ENCODE measurements around the gene TSPAN9. TPM values are rescaled to one million over a fixed set of nuclear protein-coding genes. Genes with fewer than 3 reads are reported as not detected.

The TSPAN9 gene
- total RNA-seq, 1 donor from 2014 or later = 299 TPM

DNA sequence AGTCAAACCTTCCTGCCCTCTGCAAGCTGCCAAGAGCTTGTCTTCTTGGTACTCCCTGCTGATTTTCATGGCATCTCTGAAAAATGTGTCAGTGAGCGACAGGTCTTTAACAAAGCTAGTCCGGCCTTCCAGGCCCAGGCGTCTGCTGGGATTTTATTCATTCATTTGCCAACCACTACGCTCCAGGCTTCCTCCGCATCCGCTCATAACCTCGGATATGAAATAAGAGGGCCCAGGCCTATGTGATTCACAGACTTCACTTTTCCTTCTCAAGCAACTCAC is 13.8 kb downstream of the TSPAN9 start:
- intact Hi-C loops (cut with DNase I) = no loop called here
- DNase-seq (ENCODE audit: low spot score) = no peak

DNA sequence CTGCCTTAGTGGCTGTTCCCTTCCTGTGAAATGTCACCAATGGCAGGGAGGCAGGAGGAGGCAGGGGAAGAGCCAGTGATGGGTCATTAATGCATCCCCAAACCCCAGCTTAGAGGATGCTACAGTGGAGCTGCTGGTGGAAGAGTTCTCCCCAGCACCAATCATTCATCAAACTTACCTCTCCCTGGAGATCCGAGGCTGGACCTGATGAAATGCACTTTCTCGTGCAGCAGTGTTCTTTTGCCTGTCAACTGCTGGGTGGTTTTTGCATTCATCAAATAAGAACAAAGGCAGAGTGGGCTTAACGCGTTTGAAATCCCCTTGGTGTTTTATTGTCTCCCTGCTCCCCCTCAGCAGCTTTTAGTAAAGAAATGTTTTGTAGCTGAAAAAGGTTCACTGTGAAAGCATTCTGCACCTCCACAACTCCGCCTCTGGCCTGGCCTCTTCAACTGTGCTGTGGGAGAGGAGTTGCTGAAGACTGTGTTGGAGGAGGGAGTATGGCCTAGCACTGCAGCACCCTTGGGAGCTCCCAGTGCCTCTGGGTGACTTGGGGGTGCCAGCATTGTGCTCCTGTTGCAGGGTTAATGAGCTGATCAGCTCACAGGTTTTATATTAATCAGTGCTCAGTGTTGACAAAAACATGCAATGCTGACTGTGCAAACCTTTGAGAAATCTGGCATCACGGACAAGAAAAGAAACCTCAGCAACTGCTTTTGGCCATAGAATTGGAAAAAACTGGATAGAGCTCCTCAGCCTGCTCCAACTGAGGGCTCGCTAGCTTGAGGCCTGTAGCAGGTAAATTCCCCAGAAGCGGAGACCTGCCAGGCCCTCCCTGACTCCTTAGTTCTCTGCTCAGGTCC is 14.4 kb downstream of the TSPAN9 start:
- intact Hi-C loops (cut with DNase I) = no loop called here
- no peak for DNase-seq (ENCODE audit: low spot score)

DNA sequence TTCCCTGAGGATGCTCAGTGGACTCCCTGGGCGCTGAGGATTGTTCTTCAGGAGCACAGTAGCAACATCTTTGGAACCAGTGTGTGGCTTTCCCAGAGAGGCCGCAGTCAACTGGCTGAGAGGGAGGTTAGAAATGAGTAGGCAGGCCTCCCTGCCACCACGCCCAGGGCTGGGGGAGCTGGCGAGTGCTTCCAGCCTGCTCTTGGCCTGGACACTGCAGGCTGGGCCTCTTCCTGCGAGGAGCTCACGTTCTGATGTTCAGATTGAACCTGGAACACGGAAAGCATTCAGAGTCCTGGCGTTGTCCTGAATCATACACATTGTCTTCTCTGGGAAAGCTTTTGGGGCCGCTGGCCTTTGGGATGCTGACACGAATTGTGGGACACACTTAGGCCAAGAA is 15.6 kb downstream of the TSPAN9 start:
- no peak for DNase-seq (ENCODE audit: low spot score)
- intact Hi-C loops (cut with DNase I) = no loop called here

DNA sequence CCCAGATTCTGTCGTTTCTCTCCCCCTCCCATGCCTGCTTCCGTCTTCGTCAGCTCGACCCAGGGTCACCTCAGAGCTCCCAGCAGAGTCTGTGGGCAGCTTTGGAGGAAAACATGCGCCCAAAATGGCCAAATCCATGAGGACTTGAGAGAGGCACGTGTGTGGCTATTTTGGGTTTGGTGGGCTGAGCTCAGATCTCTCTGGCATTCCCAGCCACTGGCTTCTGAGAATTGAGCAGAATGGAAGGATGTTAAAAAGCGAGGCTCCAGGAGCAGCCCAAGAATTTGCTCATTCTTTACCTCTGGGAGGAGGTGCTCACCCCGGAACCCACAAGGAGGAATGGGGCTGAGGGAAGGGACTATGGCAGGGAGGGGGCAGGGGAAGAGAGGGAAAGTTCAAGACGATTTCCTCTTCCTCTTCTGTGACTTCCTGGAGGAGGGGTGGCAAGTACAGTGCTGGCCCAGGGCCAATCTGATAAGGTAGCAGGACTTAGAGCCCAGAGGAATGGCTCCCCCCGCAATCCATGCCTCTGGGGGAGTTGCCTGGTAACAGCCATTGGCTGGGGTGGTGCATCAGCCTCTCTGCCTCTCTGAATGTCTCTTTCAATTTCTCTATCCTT is 20.1 kb downstream of the TSPAN9 start:
- DNase-seq (ENCODE audit: low spot score) = peak; percentile 83
- intact Hi-C loops (cut with DNase I) = no loop called here

DNA sequence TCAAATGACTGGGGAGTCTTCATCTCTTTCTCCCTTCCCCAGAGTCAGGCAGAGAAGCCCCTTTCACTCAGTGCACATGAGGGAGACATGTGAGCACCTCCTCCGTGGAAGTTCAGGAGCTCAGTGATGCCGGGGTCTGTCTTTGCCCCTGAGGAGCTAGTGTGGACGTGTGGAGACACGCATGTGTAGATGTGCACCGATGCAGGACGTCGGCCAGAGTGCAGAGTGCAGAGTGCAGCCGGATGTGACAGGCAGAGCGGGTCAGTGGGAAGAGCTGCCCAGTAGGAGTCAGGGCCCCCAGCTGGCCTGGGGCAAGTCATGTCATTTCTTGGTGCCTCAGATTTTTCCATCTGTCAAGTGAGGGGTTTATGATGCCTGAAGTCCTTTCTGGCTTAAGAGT is 20.7 kb downstream of the TSPAN9 start:
- intact Hi-C loops (cut with DNase I) = no loop called here
- no peak for DNase-seq (ENCODE audit: low spot score)

DNA sequence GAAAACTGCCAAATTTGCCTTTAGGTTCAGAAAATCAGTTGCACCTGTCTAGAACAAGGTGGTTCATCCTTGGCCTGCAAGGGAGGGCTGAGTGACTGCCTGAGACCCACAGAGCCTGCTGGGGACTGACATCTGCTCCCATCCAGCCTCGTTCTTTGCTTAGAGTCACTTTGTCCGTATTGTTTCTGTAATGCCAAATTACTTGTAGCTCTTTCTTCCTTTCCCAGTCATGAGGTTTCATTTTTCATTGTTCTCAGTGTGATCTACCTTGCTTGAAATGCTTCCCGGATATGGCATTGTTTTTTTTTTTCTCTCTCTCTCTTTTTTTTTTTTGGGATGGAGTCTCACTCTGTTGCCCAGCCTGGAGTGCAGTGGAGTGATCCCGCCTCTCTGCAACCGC is 21.3 kb downstream of the TSPAN9 start:
- no peak for DNase-seq (ENCODE audit: low spot score)
- intact Hi-C loops (cut with DNase I) = no loop called here

DNA sequence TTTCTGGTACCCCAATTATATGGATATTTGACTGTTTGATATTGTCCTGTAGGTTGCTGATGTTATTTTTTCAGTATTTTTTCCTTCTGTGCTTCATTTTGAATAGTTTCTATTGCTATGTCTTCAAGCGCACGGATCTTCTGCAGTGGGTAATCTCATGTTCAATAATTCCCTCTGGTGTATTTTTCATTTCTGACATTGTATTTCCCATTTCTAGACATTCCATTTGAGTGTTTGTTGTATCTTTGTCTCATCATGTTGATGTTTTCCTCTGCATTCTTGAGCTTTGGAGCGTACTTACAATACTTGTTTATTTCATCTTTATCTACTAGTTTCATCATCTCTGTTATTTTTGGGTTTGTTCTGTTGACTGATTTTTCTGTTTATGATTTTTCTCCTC is 22.0 kb downstream of the TSPAN9 start:
- DNase-seq (ENCODE audit: low spot score) = no peak
- intact Hi-C loops (cut with DNase I) = no loop called here

DNA sequence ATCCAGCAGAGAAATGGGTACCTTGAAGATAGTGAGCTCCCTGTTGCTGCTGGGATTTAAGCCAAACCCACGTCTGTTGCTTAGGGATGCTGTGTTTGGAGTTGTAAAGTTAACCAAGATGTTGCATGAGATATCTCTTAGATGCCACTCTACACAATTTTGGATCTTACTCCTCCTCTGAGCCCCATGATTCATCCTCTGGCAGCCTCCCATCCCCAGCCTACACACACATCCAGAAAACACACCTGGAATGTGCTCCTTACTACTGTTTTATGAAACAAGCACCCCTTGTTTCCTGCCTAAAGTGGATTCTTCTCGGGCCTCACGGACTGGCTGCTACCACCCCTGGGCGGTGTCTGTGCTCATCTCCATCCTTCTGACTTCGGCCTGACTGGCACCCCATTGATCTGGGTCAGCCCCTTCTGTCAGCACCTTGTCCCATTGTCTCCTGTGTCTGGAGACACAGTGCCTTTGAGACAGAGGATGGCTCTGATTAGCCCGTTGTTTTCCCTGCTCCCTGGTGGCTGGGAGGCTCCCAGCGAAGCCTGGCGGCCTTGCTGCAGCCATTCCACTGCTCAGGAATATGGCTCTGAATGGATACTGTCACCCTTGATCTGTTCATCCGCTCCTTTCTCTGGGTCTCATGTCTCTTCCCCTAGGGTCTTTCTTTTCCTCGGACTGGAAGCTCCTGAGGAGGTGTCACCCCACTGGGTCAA is 24.3 kb downstream of the TSPAN9 start:
- no peak for DNase-seq (ENCODE audit: low spot score)

DNA sequence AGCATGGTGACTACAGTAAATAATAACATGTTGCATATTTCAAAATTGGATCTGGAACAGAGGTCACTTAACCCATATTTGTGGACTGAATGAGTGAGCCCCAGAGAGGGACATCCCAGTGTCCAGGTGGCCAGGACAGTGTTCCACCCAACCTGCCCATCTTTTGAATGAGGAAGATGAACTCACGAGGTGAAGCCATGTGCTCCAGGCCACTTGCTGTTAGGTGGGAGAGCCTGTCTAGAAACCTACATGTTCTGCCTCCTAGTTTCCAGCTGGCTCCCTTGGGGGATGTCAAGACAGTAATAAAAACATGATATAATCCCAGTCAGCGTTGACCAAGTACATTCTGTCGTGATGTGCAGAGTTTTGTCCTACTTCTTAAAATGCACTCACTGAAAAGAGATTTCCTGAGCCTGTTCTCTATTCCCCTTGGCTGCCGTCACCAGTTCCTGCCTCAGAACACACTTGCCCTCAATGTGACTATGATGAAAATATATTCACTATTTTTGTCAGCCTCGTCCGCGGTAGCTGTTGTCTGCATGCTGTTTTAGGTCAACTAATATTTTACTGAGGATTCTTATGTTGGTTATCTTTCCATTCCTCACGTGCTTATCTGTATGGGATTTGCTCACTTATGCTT is 25.7 kb downstream of the TSPAN9 start:
- intact Hi-C loops (cut with DNase I) = no loop called here
- no peak for DNase-seq (ENCODE audit: low spot score)

More for the DNA sequence above, 24.3 kb downstream of the TSPAN9 start:
- intact Hi-C loops (cut with DNase I) = no loop called here

DNA sequence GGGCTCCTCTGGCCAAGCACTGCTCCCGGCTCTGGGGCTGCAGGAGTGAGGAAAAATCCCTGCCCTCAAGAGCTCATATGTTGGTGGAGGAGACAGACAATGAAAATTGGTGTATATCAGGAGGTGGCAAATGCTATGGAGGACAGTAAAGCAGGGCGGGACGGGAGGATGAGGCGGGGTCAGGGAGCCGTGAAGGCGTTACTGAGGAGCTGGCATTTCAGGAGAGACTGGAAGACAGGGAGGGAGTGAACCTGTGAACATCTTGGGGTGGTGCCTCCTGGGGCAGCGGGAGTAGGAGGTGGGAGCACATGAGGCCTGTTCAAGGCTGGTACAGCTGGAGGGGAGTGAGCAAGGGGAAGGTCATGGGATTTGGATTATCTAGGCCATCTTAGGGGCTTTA is 26.6 kb downstream of the TSPAN9 start:
- no peak for DNase-seq (ENCODE audit: low spot score)
- intact Hi-C loops (cut with DNase I) = no loop called here

DNA sequence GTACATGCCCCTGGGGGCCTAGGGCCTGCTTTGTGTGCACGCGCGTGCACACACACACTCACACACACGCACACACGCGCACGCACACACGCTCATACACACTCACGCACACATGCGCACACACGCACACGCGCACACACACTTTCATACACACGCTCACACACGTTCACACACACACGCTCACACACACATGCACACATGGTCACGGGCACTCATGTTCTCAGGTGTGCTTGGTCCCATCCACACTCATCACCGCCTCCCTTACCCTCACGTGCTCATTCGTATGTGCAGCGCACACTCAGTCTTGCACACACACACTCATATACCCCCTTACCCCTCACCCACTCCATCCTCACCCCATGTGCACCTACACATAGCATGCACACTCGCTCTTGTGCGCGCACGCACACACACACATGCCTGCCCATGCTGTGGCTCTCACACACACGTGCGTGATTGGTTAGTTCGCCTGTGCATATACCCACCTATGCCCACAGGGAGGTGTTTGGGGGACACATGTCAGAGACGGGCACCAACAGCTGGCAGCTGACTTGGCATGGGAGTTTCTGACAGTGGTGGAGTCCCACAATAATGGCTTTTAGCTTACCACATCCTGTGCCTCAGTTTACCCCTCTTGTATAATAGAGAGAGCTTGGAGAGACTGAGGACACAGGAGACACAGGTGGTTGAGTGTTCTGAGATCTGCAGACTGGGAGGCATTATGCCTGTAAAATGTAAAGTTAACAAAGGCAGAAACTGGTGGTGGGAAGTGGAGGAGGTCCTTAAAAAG is 28.7 kb downstream of the TSPAN9 start:
- no peak for DNase-seq (ENCODE audit: low spot score)
- intact Hi-C loops (cut with DNase I) = no loop called here

DNA sequence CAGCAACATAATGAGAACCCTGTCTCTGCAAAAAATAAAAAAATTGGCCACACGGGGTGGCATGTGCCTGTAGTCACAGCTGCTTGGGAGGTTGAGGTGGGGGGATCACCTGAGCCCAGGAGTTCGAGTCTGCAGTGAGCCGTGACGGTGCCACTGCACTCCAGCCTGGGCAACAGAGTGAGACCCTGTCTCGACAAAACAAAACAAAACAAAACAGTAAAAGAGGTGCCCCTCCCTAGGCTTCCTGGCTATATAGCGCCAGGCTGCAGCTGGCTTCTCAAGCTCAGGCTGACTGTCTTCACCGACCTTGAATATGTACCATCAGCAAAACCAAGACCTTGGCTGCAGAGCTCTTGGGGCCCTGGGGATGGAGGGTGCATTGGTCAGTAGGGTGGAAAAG is 29.4 kb downstream of the TSPAN9 start:
- no peak for DNase-seq (ENCODE audit: low spot score)
- intact Hi-C loops (cut with DNase I) = no loop called here

DNA sequence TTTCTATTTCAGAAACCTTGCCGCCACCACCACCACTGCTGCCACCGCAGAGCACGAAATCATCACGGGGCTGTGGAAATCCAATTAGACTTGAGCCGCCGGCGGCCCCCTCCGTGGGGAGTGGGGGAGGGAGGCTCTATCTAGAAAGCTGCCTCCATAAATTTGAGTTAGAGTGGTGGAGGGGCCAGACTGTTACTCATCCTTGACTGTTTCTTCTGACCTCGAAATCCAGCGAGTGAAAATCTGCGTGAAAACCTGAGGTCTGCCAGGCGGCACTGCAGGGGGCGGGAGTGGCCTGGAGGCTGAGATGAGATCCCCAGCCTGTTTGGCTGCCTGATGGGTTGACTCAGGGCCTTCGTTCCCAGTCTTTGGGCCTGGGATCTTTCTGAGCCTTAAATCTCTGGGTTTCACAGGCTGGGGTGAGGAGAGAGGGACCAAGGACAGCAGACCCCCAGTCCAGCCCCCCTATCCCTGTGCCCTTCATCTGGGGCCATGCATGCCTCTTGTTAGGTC is 29.9 kb downstream of the TSPAN9 start:
- DNase-seq (ENCODE audit: low spot score) = no peak

DNA sequence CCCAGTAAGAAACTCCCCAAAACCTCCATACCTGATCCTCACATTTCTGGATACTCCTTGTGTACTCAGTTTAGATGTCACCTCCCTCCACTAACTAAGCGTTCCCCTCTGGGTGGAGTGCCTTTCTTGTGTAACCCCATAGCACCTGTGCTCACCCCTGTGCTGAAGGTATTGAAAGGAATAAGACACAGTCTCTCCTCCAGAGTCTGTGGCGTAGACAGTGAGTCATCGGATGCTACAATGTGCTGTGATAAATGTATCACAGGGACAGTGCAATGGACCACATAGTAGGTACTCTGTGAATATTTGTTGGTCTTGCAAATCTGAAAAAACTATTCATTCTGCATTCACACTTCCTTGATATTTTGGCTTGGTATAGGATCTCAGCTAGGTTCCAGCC is 30.8 kb downstream of the TSPAN9 start:
- no peak for DNase-seq (ENCODE audit: low spot score)
- intact Hi-C loops (cut with DNase I) = no loop called here

More for the DNA sequence above, 29.9 kb downstream of the TSPAN9 start:
- intact Hi-C loops (cut with DNase I) = no loop called here

DNA sequence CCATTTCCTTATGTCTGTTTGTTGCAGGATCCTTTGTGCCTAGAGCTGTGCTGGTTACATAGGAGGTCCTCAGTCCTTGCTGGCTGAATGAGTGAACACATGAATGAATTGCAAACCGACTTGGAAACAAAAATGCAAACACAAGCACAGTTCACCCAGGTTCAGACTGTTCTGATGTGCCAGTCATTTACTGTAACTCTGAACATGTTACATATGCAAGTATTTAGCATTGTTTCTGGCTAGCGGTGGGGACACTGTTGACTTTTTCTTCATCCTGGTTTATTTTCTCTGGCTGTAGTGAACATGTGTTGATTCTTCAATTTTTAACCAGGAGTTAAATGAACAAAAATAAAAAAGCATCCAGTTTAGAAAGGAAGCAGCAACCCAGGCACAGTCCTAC is 33.4 kb downstream of the TSPAN9 start:
- intact Hi-C loops (cut with DNase I) = no loop called here

DNA sequence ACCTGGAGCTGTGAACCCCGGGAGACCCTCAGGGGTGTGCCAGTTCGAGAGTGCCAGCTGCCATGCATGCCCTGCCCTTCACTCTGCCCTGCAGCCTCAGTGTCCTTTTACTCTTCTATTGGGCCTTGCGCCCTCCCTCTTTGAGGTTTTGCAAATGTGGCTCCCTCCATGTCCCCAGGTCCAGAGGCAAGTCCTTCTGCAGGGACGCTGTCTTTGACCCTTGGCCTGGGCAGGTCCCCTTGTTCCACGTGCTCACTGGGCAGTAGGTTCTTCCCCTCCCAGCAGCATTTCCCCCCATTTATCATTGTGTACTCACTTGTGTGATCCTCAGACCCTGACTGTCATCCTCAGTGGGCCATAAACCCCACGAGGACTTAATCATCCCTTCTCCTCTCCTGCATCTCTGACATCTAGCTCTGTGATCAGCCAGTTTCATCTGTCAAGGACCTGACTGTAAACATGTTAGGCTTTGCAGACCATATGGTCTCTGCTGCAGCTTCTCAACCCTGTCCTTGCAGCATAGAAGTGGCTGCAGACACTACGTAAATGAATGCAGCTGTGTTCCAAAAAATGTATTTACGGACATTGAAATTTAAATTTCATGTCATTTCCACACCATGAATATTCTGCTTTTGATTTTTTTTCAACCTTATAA is 36.6 kb downstream of the TSPAN9 start:
- DNase-seq (ENCODE audit: low spot score) = no peak
- intact Hi-C loops (cut with DNase I) = no loop called here

More for the DNA sequence above, 33.4 kb downstream of the TSPAN9 start:
- no peak for DNase-seq (ENCODE audit: low spot score)

DNA sequence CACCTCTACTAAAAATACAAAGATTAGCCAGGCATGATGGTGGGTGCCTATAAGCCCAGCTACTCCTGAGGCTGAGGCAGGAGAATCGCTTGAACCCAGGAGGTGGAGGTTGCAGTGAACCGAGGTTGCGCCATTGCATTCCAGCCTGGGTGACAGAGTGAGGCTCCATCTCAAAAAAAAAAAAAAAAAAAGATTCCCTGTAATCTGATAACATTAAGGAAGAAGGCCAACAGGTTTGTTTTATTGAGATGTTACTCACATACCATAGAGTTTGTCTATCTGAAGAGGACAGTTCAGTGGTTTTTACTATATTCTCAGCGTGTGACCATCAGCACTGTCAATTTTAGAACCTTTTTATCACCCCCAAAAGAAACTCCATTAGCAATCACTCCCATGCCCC is 37.5 kb downstream of the TSPAN9 start:
- intact Hi-C loops (cut with DNase I) = no loop called here

DNA sequence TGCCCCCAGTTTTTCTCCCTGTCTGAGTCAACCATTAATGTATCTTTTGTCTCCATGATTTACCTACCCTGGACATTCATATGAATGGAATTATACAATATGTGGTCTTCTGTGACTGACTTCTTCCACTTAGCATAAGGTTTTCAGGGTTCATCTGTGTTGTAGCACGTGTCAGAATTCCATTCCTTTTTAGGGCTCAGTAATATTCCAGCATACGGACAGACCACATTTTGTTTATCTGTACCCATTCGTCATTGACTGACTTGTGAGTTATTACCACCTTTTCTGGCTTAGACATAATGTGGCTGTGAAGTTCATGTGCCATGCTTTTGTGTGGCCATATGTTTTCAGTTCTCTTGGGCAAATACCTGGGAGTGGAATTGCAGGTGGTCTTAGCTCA is 37.9 kb downstream of the TSPAN9 start:
- intact Hi-C loops (cut with DNase I) = no loop called here
- no peak for DNase-seq (ENCODE audit: low spot score)

More for the DNA sequence above, 37.5 kb downstream of the TSPAN9 start:
- DNase-seq (ENCODE audit: low spot score) = no peak
